CD4-positive, alpha-beta T cell (primary cell): ENCODE measurements around the gene WDSUB1. TPM values are rescaled to one million over a fixed set of nuclear protein-coding genes. Genes with fewer than 3 reads are reported as not detected.

Experiments used
- ATAC-seq: fragments of 200-7000 bp; cut with Tn5 transposase; one replicate; pipeline ENCODE4 v1.10.0; 2022; ENCODE audit warnings: mild to moderate bottlenecking; ENCODE audit not compliant: poor library complexity
- CTCF ChIA-PET: fragments of 350-600 bp; sonication (Branson Sonifier 250); formaldehyde crosslinking; loops from one replicate; lab custom pipeline; 2021; ENCODE audit warnings: antibody characterized with exemption, inconsistent platforms; lab: Charles Lee
- POLR2A ChIA-PET: fragments of 350-600 bp; sonication (Branson Sonifier 250); formaldehyde crosslinking; loops from one replicate; lab custom pipeline; 2021; ENCODE audit warnings: antibody characterized with exemption, inconsistent platforms; lab: Charles Lee
- DNase-seq, 14 experiments: peaks; one replicate each; pipeline ENCODE4 v3.0.0-alpha.2; 2013 to 2020; ENCODE audit warnings: mixed read lengths in 2 of 14
- H3K27ac ChIP-seq, 2 donors: one replicate each; pipeline versions ENCODE4 v1.5.1 to v1.7.0; 2013; ENCODE audit warnings: low read length in 2 of 2, low read depth in 1 of 2, mild to moderate bottlenecking in 1 of 2
- H3K27me3 ChIP-seq, 2 experiments: 1 replicate in 1 of 2; 2 replicates in 1 of 2; pipeline versions ENCODE4 v1.6.1 to v1.7.0; 2013; ENCODE audit warnings: low read length in 2 of 2, control low read depth in 1 of 2, mild to moderate bottlenecking in 1 of 2, moderate library complexity in 1 of 2; ENCODE audit not compliant: insufficient read depth in 2 of 2, control insufficient read depth in 1 of 2
- H3K36me3 ChIP-seq: one replicate; pipeline ENCODE4 v1.6.1; 2013; ENCODE audit warnings: low read length, control low read depth; ENCODE audit not compliant: insufficient read depth
- H3K4me1 ChIP-seq: one replicate; pipeline ENCODE4 v1.6.1; 2013; ENCODE audit warnings: low read length, control low read depth; ENCODE audit not compliant: insufficient read depth
- H3K4me3 ChIP-seq: one replicate; pipeline ENCODE4 v1.5.1; 2013; ENCODE audit warnings: mild to moderate bottlenecking, low read length, moderate library complexity
- H3K9me3 ChIP-seq, 2 experiments: 1 replicate in 1 of 2; 2 replicates in 1 of 2; pipeline versions ENCODE4 v1.6.1 to v1.7.0; 2013; ENCODE audit warnings: low read length in 2 of 2, mild to moderate bottlenecking in 2 of 2, control low read depth in 1 of 2, moderate library complexity in 1 of 2; ENCODE audit not compliant: control insufficient read depth in 1 of 2, insufficient read depth in 1 of 2
- H3K27ac Mint-ChIP-seq: one replicate; pipeline ENCODE4 v1.8.0; 2020; ENCODE audit warnings: mixed read lengths
- H3K27me3 Mint-ChIP-seq: one replicate; pipeline ENCODE4 v1.8.0; 2021; ENCODE audit warnings: mixed read lengths
- H3K36me3 Mint-ChIP-seq: one replicate; pipeline ENCODE4 v1.8.0; 2021; ENCODE audit warnings: low read depth, mixed read lengths
- H3K4me1 Mint-ChIP-seq: one replicate; pipeline ENCODE4 v1.8.0; 2021; ENCODE audit warnings: low read depth, mixed read lengths
- H3K4me3 Mint-ChIP-seq: one replicate; pipeline ENCODE4 v1.8.0; 2020; ENCODE audit warnings: mild to moderate bottlenecking, mixed read lengths
- H3K9me3 Mint-ChIP-seq: one replicate; pipeline ENCODE4 v1.8.0; 2020; ENCODE audit warnings: mixed read lengths
- CTCF ChIP-seq: fragments of 200-600 bp; IDR thresholded peaks from one replicate; pipeline ENCODE4 v1.8.0; 2022; ENCODE audit warnings: antibody characterized with exemption, mild to moderate bottlenecking
- intact Hi-C, 2 experiments: fragments of 100-400 bp; cut with DNase I in 1 of 2; cut with micrococcal nuclease in 1 of 2; formaldehyde crosslinking; loops; one replicate each; pipeline versions ENCODE4 v1.15.1 to v1.9.0; 2023 to 2025; cut with DNase I, micrococcal nuclease
- total RNA-seq, 174 experiments: library from RNA in 2 of 174; stranded (reverse) in 2 of 174; gene quantifications; one replicate each; pipeline ENCODE4 v1.2.3 and lab custom pipeline; 2021 to 2026

The WDSUB1 gene
- total RNA-seq, 2 experiments from 2014 or later, result 6.8 to 8.0 TPM

GRCh38 chr2:159265171-159265576, 21.3 kb downstream of the WDSUB1 start:
- Histone ChIP-seq H3K4me3 (no peak overlapping the region), H3K9me3 (no peaks in the 10 kb centered on the region), H3K27me3 (no peaks in the 10 kb centered on the region), H3K4me1 (no peaks in the 10 kb centered on the region), H3K36me3 (no peaks in the 10 kb centered on the region), H3K27ac (no peak overlapping the region)
- intact Hi-C loops, result no loop called here
- Mint-ChIP-seq H3K4me3 (no peak overlapping the region), H3K4me1 (peaks cover 14% of the 10 kb centered on the region), H3K27ac (no peak overlapping the region), H3K36me3 (peaks cover 66% of the 10 kb centered on the region), H3K9me3 (no peaks in the 10 kb centered on the region), H3K27me3 (no peaks in the 10 kb centered on the region)
- ATAC-seq (no peak), DNase-seq (no peak)
- ChIA-PET CTCF (interaction anchor here (0.7 kb wide), 1 partner anchor 350 kb away, joined by 3 read pairs; no protein-coding TSS in a partner anchor), POLR2A (no interaction called here)
- TF ChIP-seq CTCF, result no peak

DNA sequence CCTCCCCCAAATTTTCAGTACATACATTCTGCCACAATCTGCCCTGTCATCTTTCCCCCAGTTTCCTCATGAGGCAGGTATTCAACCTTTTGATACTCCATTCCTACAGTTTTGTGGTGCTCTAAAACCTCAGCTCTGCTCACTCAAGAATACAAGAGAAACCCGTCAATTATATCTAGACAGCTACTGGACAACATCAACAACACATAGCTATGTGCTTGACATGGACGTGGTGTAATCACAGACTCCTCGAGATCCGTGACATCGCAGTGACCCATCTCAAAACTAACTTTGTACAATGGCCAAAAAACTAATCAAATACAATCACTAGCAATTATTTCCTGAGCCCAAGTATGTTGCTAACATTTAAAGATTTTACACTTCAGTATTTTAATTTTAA, 23.6 kb downstream of the WDSUB1 start:
- Mint-ChIP-seq H3K27ac (no peak overlapping the region), H3K9me3 (no peaks in the 10 kb centered on the region)
- CTCF ChIA-PET, result interaction anchor here (0.8 kb wide), 1 partner anchor 9 kb away, joined by 3 read pairs; no protein-coding TSS in a partner anchor

DNA sequence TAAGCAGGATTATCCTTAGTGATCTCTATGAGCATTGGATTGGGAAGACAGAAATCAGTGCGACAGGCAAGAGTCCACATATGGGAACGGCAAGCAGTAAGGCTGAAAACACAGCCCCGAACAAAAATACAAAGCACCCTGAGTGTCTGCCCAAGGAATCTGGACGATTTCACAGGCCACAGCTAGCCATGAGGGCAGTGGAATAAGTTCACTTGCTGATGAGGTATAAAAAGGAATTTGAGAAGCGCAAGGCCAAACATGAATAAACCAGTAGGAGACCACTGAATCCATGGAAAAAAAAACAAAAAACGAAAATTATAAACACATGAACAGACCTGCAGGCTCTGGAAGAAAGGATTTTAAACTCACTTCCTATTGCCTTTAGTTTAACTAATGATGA, 24.3 kb downstream of the WDSUB1 start:
- intact Hi-C loops, result no loop called here
- H3K4me3 ChIP-seq, result no peak overlapping the region
- Mint-ChIP-seq H3K36me3 (peaks cover 55% of the 10 kb centered on the region), H3K27ac (no peak overlapping the region), H3K4me3 (no peak overlapping the region), H3K4me1 (no peaks in the 10 kb centered on the region), H3K27me3 (no peaks in the 10 kb centered on the region), H3K9me3 (no peaks in the 10 kb centered on the region)
- no peak for TF ChIP-seq CTCF
- CTCF ChIA-PET, result interaction anchor here (0.6 kb wide), 1 partner anchor 59 kb away, joined by 3 read pairs; no protein-coding TSS in a partner anchor
- DNase-seq (no peak), ATAC-seq (no peak)
- H3K4me1 ChIP-seq, result no peaks in the 10 kb centered on the region
- H3K27ac ChIP-seq, result no peak overlapping the region
- H3K36me3 ChIP-seq, result peaks cover 4% of the 10 kb centered on the region
- H3K27me3 ChIP-seq, result no peaks in the 10 kb centered on the region
- no peaks in the 10 kb centered on the region for H3K9me3 ChIP-seq
- POLR2A ChIA-PET, result no interaction called here

More for the DNA sequence above, 23.6 kb downstream of the WDSUB1 start:
- Histone ChIP-seq H3K4me3 (no peak overlapping the region), H3K27ac (no peak overlapping the region), H3K9me3 (no peaks in the 10 kb centered on the region), H3K36me3 (no peaks in the 10 kb centered on the region), H3K4me1 (no peaks in the 10 kb centered on the region), H3K27me3 (no peaks in the 10 kb centered on the region)
- POLR2A ChIA-PET, result no interaction called here
- Mint-ChIP-seq H3K27me3 (no peaks in the 10 kb centered on the region), H3K4me1 (peaks cover under 1% of the 10 kb centered on the region), H3K4me3 (no peak overlapping the region), H3K36me3 (peaks cover 57% of the 10 kb centered on the region)
- DNase-seq (no peak), ATAC-seq (no peak)
- no peak for TF ChIP-seq CTCF
- intact Hi-C loops, result no loop called here
